Panc1 (cell line): ENCODE data around the gene UXS1.

Experiments used
- CTCF ChIP-seq: fragments of 450-650 bp; IDR thresholded peaks from 2 replicates; pipeline ENCODE4 v1.5.1; 2017; ENCODE audit warnings: mild to moderate bottlenecking
- POLR2AphosphoS5 ChIP-seq: IDR thresholded peaks from 2 replicates; pipeline ENCODE4 v1.6.1; 2012; ENCODE audit warnings: mild to moderate bottlenecking, low read depth, low read length, moderate library complexity
- REST ChIP-seq, 2 experiments: IDR thresholded peaks; 2 replicates each; pipeline ENCODE4 v1.6.1; 2011 to 2012; ENCODE audit warnings: low read depth in 2 of 2, control low read depth in 1 of 2, low read length in 1 of 2, mild to moderate bottlenecking in 1 of 2, moderate library complexity in 1 of 2; ENCODE audit not compliant: insufficient read depth in 1 of 2

- no peak for TF ChIP-seq CTCF
- TF ChIP-seq POLR2AphosphoS5, result no peak
- no peak for TF ChIP-seq REST (IDR thresholded peaks at IDR 0.05; ENCODE audit: insufficient read depth in 1 of 2, low read depth in 2 of 2, low read length in 1 of 2)
Observed at GRCh38 chr2:106120432-106120831, 73.7 kb downstream of the UXS1 start.
